GM18520 (cell line): Measurements from ENCODE around the gene TMEM30B.
"Not testable (repeated sequence)": the region's sequence is repeated elsewhere in the genome, so short reads cannot be mapped to it uniquely, and the experiment has no call there.

ENCODE experiments used
- ATAC-seq: cut with Tn5 transposase; IDR thresholded peaks from one replicate; pipeline ENCODE4 v1.9.1; 2021; ENCODE audit not compliant: unreplicated experiment

The TMEM30B gene

GRCh38 chr14:61281186-61281947, at the start of gene TMEM30B:
TMEM30B (minus strand) TSS chr14:61281338; CDS start chr14:61281147, 191 bp downstream.
- no peak for ATAC-seq

- ATAC-seq = no peak
Observed at GRCh38 chr14:61330511-61330910, 49.4 kb upstream of the TMEM30B start.

GRCh38 chr14:61329478-61330051, 48.4 kb upstream of the TMEM30B start:
- no peak for ATAC-seq

GRCh38 chr14:61328626-61329262, 47.6 kb upstream of the TMEM30B start:
- no peak for ATAC-seq

GRCh38 chr14:61326847-61327246, 45.7 kb upstream of the TMEM30B start:
- no peak for ATAC-seq

GRCh38 chr14:61326146-61326545, 45.0 kb upstream of the TMEM30B start:
- no peak for ATAC-seq

- ATAC-seq = no peak
Observed at GRCh38 chr14:61325166-61325565, 44.0 kb upstream of the TMEM30B start.

GRCh38 chr14:61323970-61324369, 42.8 kb upstream of the TMEM30B start:
- ATAC-seq = no peak

GRCh38 chr14:61322799-61323290, 41.7 kb upstream of the TMEM30B start:
- ATAC-seq = no peak

- ATAC-seq = no peak
Observed at GRCh38 chr14:61322011-61322798, 41.1 kb upstream of the TMEM30B start.

GRCh38 chr14:61321385-61322010, 40.4 kb upstream of the TMEM30B start, which contains the start of gene PRKCH:
PRKCH (plus strand) TSS chr14:61321579; CDS start chr14:61322102, 523 bp downstream.
- ATAC-seq = no peak

- ATAC-seq = no peak
Observed at GRCh38 chr14:61320806-61321384, 39.8 kb upstream of the TMEM30B start.

GRCh38 chr14:61320170-61320569, 39.0 kb upstream of the TMEM30B start:
- not testable (repeated sequence) for ATAC-seq

GRCh38 chr14:61319706-61320105, 38.6 kb upstream of the TMEM30B start:
- ATAC-seq = no peak

- no peak for ATAC-seq
Observed at GRCh38 chr14:61319086-61319485, 37.9 kb upstream of the TMEM30B start.

- ATAC-seq = no peak
Observed at GRCh38 chr14:61315313-61315712, 34.2 kb upstream of the TMEM30B start.

- ATAC-seq = not testable (repeated sequence)
Observed at GRCh38 chr14:61308701-61309100, 27.6 kb upstream of the TMEM30B start.

- no peak for ATAC-seq
Observed at GRCh38 chr14:61308198-61308597, 27.1 kb upstream of the TMEM30B start.

- no peak for ATAC-seq
Observed at GRCh38 chr14:61304688-61305087, 23.6 kb upstream of the TMEM30B start.

- ATAC-seq = no peak
Observed at GRCh38 chr14:61300754-61301153, 19.6 kb upstream of the TMEM30B start.
